Cardiac fibroblast (primary cell): ENCODE data around the gene ANTKMT.

Experiments used
- DNase-seq, 2 donors: peaks; one replicate each; pipeline versions ENCODE4 v3.0.0 to v3.0.0-alpha.2; 2010; ENCODE audit warnings: low read depth in 2 of 2
- H3K4me3 ChIP-seq, 2 donors: replicated peaks in 1 of 2; 1 replicate in 1 of 2; 2 replicates in 1 of 2; pipeline ENCODE4 v1.5.1; 2011; ENCODE audit warnings: low read depth in 2 of 2, low read length in 2 of 2, mild to moderate bottlenecking in 2 of 2, moderate library complexity in 1 of 2
- CTCF ChIP-seq: IDR thresholded peaks from one replicate; pipeline ENCODE4 v1.5.1; 2011; ENCODE audit warnings: low read depth, mild to moderate bottlenecking, low read length, inconsistent platforms

Gene ANTKMT

GRCh38 chr16:716768-717325 lies 4.1 kb upstream of the ANTKMT start:
- H3K4me3 ChIP-seq = no peak overlapping the region
- DNase-seq = no peak
- TF ChIP-seq CTCF = no peak

GRCh38 chr16:717450-718245 lies 3.3 kb upstream of the ANTKMT start:
- no peak for TF ChIP-seq CTCF
- no peak overlapping the region for H3K4me3 ChIP-seq
- DNase-seq = no peak

GRCh38 chr16:718389-718788 lies 2.6 kb upstream of the ANTKMT start:
- no peak for DNase-seq
- TF ChIP-seq CTCF = no peak
- no peak overlapping the region for H3K4me3 ChIP-seq

- no peak for DNase-seq
- no peak overlapping the region for H3K4me3 ChIP-seq
- no peak for TF ChIP-seq CTCF
Measured at GRCh38 chr16:718922-719321, 2.0 kb upstream of the ANTKMT start.

GRCh38 chr16:719815-720446 lies 1.0 kb upstream of the ANTKMT start:
- no peak for DNase-seq
- TF ChIP-seq CTCF = peak; percentile 29
- H3K4me3 ChIP-seq = peak overlapping the region; percentile 76 to 77

- peak overlapping the region; percentile 76 to 77 for H3K4me3 ChIP-seq
- TF ChIP-seq CTCF = no peak
- DNase-seq = peak; percentile 63 to 80
Measured at GRCh38 chr16:720447-720989, 428 bp upstream of the ANTKMT start.
